Common myeloid progenitor, CD34-positive (primary cell): ENCODE data around the gene SIX2.

Experiments
- CTCF ChIA-PET: fragments of 350-600 bp; sonication (Branson Sonifier 250); formaldehyde crosslinking; loops from one replicate; lab custom pipeline; 2021; ENCODE audit warnings: antibody characterized with exemption; lab: Charles Lee
- POLR2A ChIA-PET: fragments of 350-600 bp; sonication (Branson Sonifier 250); formaldehyde crosslinking; loops from one replicate; lab custom pipeline; 2021; ENCODE audit warnings: antibody characterized with exemption; lab: Charles Lee
- DNase-seq, 3 donors: peaks; one replicate each; pipeline versions ENCODE4 v3.0.0 to v3.0.0-alpha.2; 2013
- H3K27ac ChIP-seq, 2 experiments: 1 replicate in 1 of 2; 2 replicates in 1 of 2; pipeline ENCODE4 v1.7.0; 2013; ENCODE audit warnings: inconsistent platforms in 2 of 2, low read length in 2 of 2, mild to moderate bottlenecking in 2 of 2, low read depth in 1 of 2, moderate library complexity in 1 of 2; ENCODE audit not compliant: severe bottlenecking in 2 of 2, insufficient read depth in 1 of 2, poor library complexity in 1 of 2
- H3K27me3 ChIP-seq, 5 experiments: replicated peaks in 2 of 5; 1 replicate in 3 of 5; 2 replicates in 2 of 5; pipeline versions ENCODE4 v1.6.1 to v1.7.0; 2013; ENCODE audit warnings: low read length in 4 of 5, mild to moderate bottlenecking in 2 of 5, moderate library complexity in 2 of 5, inconsistent platforms in 1 of 5; ENCODE audit not compliant: insufficient read depth in 5 of 5, control insufficient read depth in 4 of 5
- H3K36me3 ChIP-seq, 4 experiments: 1 replicate in 2 of 4; 2 replicates in 2 of 4; pipeline versions ENCODE4 v1.6.1 to v1.7.0; 2013; ENCODE audit warnings: low read length in 3 of 4, control low read depth in 1 of 4, mild to moderate bottlenecking in 1 of 4; ENCODE audit not compliant: control insufficient read depth in 4 of 4, insufficient read depth in 4 of 4
- H3K4me1 ChIP-seq, 4 experiments: 1 replicate in 3 of 4; 2 replicates in 1 of 4; pipeline versions ENCODE4 v1.6.1 to v1.7.1; 2013; ENCODE audit warnings: low read length in 3 of 4, mild to moderate bottlenecking in 3 of 4, control low read depth in 1 of 4, inconsistent platforms in 1 of 4, moderate library complexity in 1 of 4; ENCODE audit not compliant: control insufficient read depth in 4 of 4, insufficient read depth in 4 of 4; ENCODE audit errors: control extremely low read depth in 1 of 4
- H3K4me3 ChIP-seq, 7 experiments: 1 replicate in 4 of 7; 2 replicates in 3 of 7; pipeline versions ENCODE4 v1.5.1 to v1.7.0; 2013; ENCODE audit warnings: mild to moderate bottlenecking in 7 of 7, low read length in 6 of 7, moderate library complexity in 6 of 7, inconsistent platforms in 2 of 7, low read depth in 2 of 7, control low read depth in 1 of 7; ENCODE audit not compliant: insufficient read depth in 4 of 7, control insufficient read depth in 1 of 7; ENCODE audit errors: extremely low read depth in 1 of 7
- H3K9me3 ChIP-seq, 5 experiments: 1 replicate in 4 of 5; 2 replicates in 1 of 5; pipeline versions ENCODE4 v1.6.1 to v1.7.1; 2013; ENCODE audit warnings: low read length in 4 of 5, mild to moderate bottlenecking in 2 of 5, inconsistent platforms in 1 of 5, low read depth in 1 of 5, moderate library complexity in 1 of 5; ENCODE audit not compliant: control insufficient read depth in 4 of 5, insufficient read depth in 2 of 5; ENCODE audit errors: control extremely low read depth in 1 of 5
- WGBS: methylation state at CpG from one replicate; pipeline ENCODE4 v1.1.5; 2013; ENCODE audit not compliant: insufficient coverage; 5-methylcytosine and 5-hydroxymethylcytosine counted together

SIX2 gene

GRCh38 chr2:44997963-44998362 is 11.3 kb downstream of the SIX2 start:
- DNase-seq: no peak
- H3K27ac ChIP-seq: no peak overlapping the region
- peaks cover 13 to 96% (median 43%) of the 10 kb centered on the region in 5 experiments for H3K27me3 ChIP-seq
- peaks cover 0 to 15% (median 13%) of the 10 kb centered on the region in 4 experiments for H3K4me1 ChIP-seq
- ChIA-PET POLR2A (no interaction called here), CTCF (interaction anchor here (1.4 to 2.2 kb wide), 4 partner anchors 9 to 497 kb away, joined by 5 to 6 read pairs (median 6); partner anchors contain the start of gene SIX2)
- H3K4me3 ChIP-seq: no peak overlapping the region
- no peaks in the 10 kb centered on the region for H3K36me3 ChIP-seq
- H3K9me3 ChIP-seq: peaks cover 0 to 15% (median 1%) of the 10 kb centered on the region in 5 experiments
- WGBS: 89% methylated on average over 1 of the region's 1 CpG

- ChIA-PET CTCF (interaction anchor here (1.1 to 1.7 kb wide), 4 partner anchors 14 to 498 kb away, joined by 3 to 4 read pairs (median 3); no protein-coding TSS in a partner anchor), POLR2A (no interaction called here)
- Histone ChIP-seq H3K4me1 (peaks cover 0 to 11% (median 9%) of the 10 kb centered on the region in 4 experiments), H3K27ac (no peak overlapping the region), H3K9me3 (peaks cover 4 to 30% (median 6%) of the 10 kb centered on the region in 5 experiments), H3K27me3 (peaks cover 10 to 81% (median 33%) of the 10 kb centered on the region in 5 experiments), H3K36me3 (no peaks in the 10 kb centered on the region), H3K4me3 (no peak overlapping the region)
- no peak for DNase-seq
- 93% methylated on average over 5 of the region's 6 CpGs for WGBS
Observed at GRCh38 chr2:44996356-44996755, 12.9 kb downstream of the SIX2 start.

GRCh38 chr2:44994377-44994776 is 14.9 kb downstream of the SIX2 start:
- CTCF ChIA-PET: interaction anchor here (1.7 kb wide), 1 partner anchor 13 kb away, joined by 4 read pairs; no protein-coding TSS in a partner anchor
- 100% methylated on average over 1 of the region's 1 CpG for WGBS
- DNase-seq: no peak

GRCh38 chr2:44989176-44989575 is 20.1 kb downstream of the SIX2 start:
- Histone ChIP-seq H3K4me3 (no peak overlapping the region), H3K9me3 (peaks cover 6 to 62% (median 13%) of the 10 kb centered on the region in 5 experiments), H3K36me3 (no peaks in the 10 kb centered on the region), H3K27me3 (peaks cover 0 to 20% (median 14%) of the 10 kb centered on the region in 5 experiments), H3K27ac (no peak overlapping the region), H3K4me1 (no peaks in the 10 kb centered on the region)
- POLR2A ChIA-PET: no interaction called here
- WGBS: 100% methylated on average over 2 of the region's 2 CpGs
- DNase-seq: no peak
- CTCF ChIA-PET: no interaction called here

More at GRCh38 chr2:44994377-44994776, 14.9 kb downstream of the SIX2 start:
- Histone ChIP-seq H3K27me3 (peaks cover 10 to 68% (median 28%) of the 10 kb centered on the region in 5 experiments), H3K36me3 (no peaks in the 10 kb centered on the region), H3K4me1 (no peaks in the 10 kb centered on the region), H3K4me3 (no peak overlapping the region), H3K9me3 (peaks cover 4 to 46% (median 7%) of the 10 kb centered on the region in 5 experiments), H3K27ac (no peak overlapping the region)
- POLR2A ChIA-PET: no interaction called here

GRCh38 chr2:44983836-44984604 is 25.2 kb downstream of the SIX2 start:
- Histone ChIP-seq H3K27me3 (peaks cover 0 to 2% (median 0%) of the 10 kb centered on the region in 5 experiments), H3K27ac (no peak overlapping the region), H3K4me3 (no peak overlapping the region), H3K4me1 (no peaks in the 10 kb centered on the region), H3K9me3 (peaks cover 0 to 21% (median 5%) of the 10 kb centered on the region in 5 experiments), H3K36me3 (no peaks in the 10 kb centered on the region)
- ChIA-PET CTCF (interaction anchor here (0.8 to 13.2 kb wide), 7 partner anchors 16 to 594 kb away, joined by 3 to 98 read pairs (median 6); partner anchors contain the start of gene SIX2), POLR2A (no interaction called here)
- WGBS: 96% methylated on average over 6 of the region's 9 CpGs
- DNase-seq: no peak

- Histone ChIP-seq H3K36me3 (no peaks in the 10 kb centered on the region), H3K27me3 (peaks cover 0 to 2% (median 0%) of the 10 kb centered on the region in 5 experiments), H3K4me1 (no peaks in the 10 kb centered on the region), H3K9me3 (peaks cover 0 to 4% (median 0%) of the 10 kb centered on the region in 5 experiments), H3K27ac (no peak overlapping the region), H3K4me3 (no peak overlapping the region)
- WGBS: 16% methylated on average over 6 of the region's 14 CpGs
- peak; percentile 63 to 84 (median 76) for DNase-seq
- CTCF ChIA-PET: interaction anchor here (0.7 to 13.2 kb wide), 19 partner anchors 9 to 602 kb away, joined by 3 to 98 read pairs (median 4); no protein-coding TSS in a partner anchor
- POLR2A ChIA-PET: no interaction called here
Observed at GRCh38 chr2:44981714-44982108, 27.5 kb downstream of the SIX2 start.
